Activated B cell treated with CpG ODN at 0.5 μM for 24 hours (primary cell): Measurements from ENCODE around the gene FARP1. TPM values are rescaled to one million over a fixed set of nuclear protein-coding genes. Genes with fewer than 3 reads are reported as not detected.

Experiments used
- ATAC-seq: fragments of 200-7000 bp; cut with Tn5 transposase; one replicate; pipeline ENCODE4 v1.10.0; 2021; ENCODE audit warnings: low read depth, mild to moderate bottlenecking, moderate library complexity
- CTCF ChIA-PET: fragments of 350-600 bp; sonication (Branson Sonifier 250); formaldehyde crosslinking; loops from one replicate; lab custom pipeline; 2021; ENCODE audit warnings: antibody characterized with exemption; lab: Charles Lee
- POLR2A ChIA-PET: fragments of 350-600 bp; sonication (Branson Sonifier 250); formaldehyde crosslinking; loops from one replicate; lab custom pipeline; 2021; ENCODE audit warnings: antibody characterized with exemption; lab: Charles Lee
- DNase-seq: peaks from one replicate; pipeline ENCODE4 v3.0.0; 2022
- H3K27ac Mint-ChIP-seq: one replicate; pipeline ENCODE4 v1.8.0; 2020; ENCODE audit warnings: mixed read lengths
- H3K27me3 Mint-ChIP-seq: one replicate; pipeline ENCODE4 v1.8.0; 2021; ENCODE audit warnings: mixed read lengths
- H3K36me3 Mint-ChIP-seq: one replicate; pipeline ENCODE4 v1.8.0; 2021; ENCODE audit warnings: low read depth, mixed read lengths
- H3K4me1 Mint-ChIP-seq: one replicate; pipeline ENCODE4 v1.8.0; 2021; ENCODE audit warnings: mixed read lengths
- H3K4me3 Mint-ChIP-seq: one replicate; pipeline ENCODE4 v1.8.0; 2020; ENCODE audit warnings: mild to moderate bottlenecking, mixed read lengths
- H3K9me3 Mint-ChIP-seq: one replicate; pipeline ENCODE4 v1.8.0; 2020; ENCODE audit warnings: mixed read lengths
- CTCF ChIP-seq: fragments of 200-600 bp; IDR thresholded peaks from one replicate; pipeline ENCODE4 v1.8.0; 2022; ENCODE audit warnings: antibody characterized with exemption, mild to moderate bottlenecking
- intact Hi-C: fragments of 100-400 bp; cut with micrococcal nuclease; formaldehyde crosslinking; loops from one replicate; pipeline ENCODE4 v1.15.1; 2024
- total RNA-seq: library from RNA; stranded (reverse); gene quantifications from 2 replicates; pipeline ENCODE4 v1.2.3, GENCODE V29; 2022

The FARP1 gene
- total RNA-seq, 1 donor from 2014 or later = 2.1 TPM

DNA sequence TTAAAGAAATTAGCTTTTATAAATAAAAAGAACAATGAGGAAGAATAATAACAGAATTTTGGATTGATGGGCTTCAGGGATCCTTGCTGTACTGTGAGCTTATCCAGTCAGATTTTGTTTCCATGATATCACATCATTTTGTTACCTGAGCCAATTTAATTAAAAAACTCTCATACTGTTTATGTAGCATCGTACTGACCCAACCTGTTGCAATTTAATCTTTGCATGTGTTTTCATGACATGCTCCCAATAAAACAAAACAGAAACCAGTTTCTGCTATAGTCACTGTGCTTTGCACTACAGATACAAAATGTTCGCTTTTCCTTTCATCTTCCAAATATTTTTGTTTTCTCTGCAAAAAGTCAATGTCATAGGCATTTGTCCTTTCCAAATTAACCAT, 143.9 kb downstream of the FARP1 start:
- Mint-ChIP-seq H3K36me3 (no peaks in the 10 kb centered on the region), H3K4me1 (no peaks in the 10 kb centered on the region), H3K4me3 (no peak overlapping the region), H3K27ac (no peak overlapping the region), H3K27me3 (no peaks in the 10 kb centered on the region), H3K9me3 (no peaks in the 10 kb centered on the region)
- intact Hi-C loops = no loop called here
- CTCF ChIA-PET = no interaction called here
- POLR2A ChIA-PET = no interaction called here
- ATAC-seq = no peak
- TF ChIP-seq CTCF = no peak
- no peak for DNase-seq

- DNase-seq = no peak
- no peak overlapping the region for H3K4me3 Mint-ChIP-seq
- no peaks in the 10 kb centered on the region for H3K9me3 Mint-ChIP-seq
- H3K27ac Mint-ChIP-seq = no peak overlapping the region
- TF ChIP-seq CTCF = no peak
- intact Hi-C loops = no loop called here
- H3K27me3 Mint-ChIP-seq = peaks cover 4% of the 10 kb centered on the region
- H3K4me1 Mint-ChIP-seq = no peaks in the 10 kb centered on the region
- ATAC-seq = no peak
- ChIA-PET CTCF (no interaction called here), POLR2A (interaction anchor here (0.6 kb wide), 1 partner anchor 8 kb away, joined by 4 read pairs; no protein-coding TSS in a partner anchor)
- no peaks in the 10 kb centered on the region for H3K36me3 Mint-ChIP-seq
Observed at GRCh38 chr13:98288211-98288610, 145.3 kb downstream of the FARP1 start.

GRCh38 chr13:98289339-98289945, 146.5 kb downstream of the FARP1 start:
- H3K27ac Mint-ChIP-seq = no peak overlapping the region
- no peaks in the 10 kb centered on the region for H3K36me3 Mint-ChIP-seq
- H3K4me3 Mint-ChIP-seq = no peak overlapping the region
- no peaks in the 10 kb centered on the region for H3K9me3 Mint-ChIP-seq
- H3K4me1 Mint-ChIP-seq = no peaks in the 10 kb centered on the region
- H3K27me3 Mint-ChIP-seq = peaks cover 4% of the 10 kb centered on the region
- no peak for TF ChIP-seq CTCF
- POLR2A ChIA-PET = no interaction called here
- CTCF ChIA-PET = no interaction called here
- no peak for DNase-seq
- intact Hi-C loops = no loop called here
- no peak for ATAC-seq

DNA sequence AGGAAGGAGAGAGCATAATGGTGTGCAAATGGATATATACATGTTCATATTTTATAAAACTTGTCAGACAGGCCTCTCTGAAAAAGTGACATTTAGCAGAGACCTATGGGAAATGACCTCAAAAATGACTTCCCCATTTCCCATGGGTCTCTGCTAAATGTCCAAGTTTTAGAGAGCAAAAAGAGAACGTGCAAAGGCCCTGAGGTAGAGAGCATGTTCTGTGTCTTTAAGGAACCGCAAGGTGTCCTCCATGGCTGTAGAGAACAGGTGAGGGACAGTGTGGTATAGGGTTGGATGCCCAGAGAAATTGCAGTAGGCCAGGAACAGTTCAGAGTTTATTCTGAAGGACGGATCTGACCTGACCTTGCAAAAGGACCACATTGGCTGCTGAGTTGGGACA, 147.4 kb downstream of the FARP1 start:
- H3K27me3 Mint-ChIP-seq = peaks cover 4% of the 10 kb centered on the region
- H3K4me3 Mint-ChIP-seq = no peak overlapping the region
- ChIA-PET POLR2A (no interaction called here), CTCF (no interaction called here)
- no peak for ATAC-seq
- no peaks in the 10 kb centered on the region for H3K4me1 Mint-ChIP-seq
- intact Hi-C loops = no loop called here
- no peak for TF ChIP-seq CTCF
- H3K27ac Mint-ChIP-seq = no peak overlapping the region
- H3K9me3 Mint-ChIP-seq = no peaks in the 10 kb centered on the region
- H3K36me3 Mint-ChIP-seq = no peaks in the 10 kb centered on the region
- DNase-seq = no peak

DNA sequence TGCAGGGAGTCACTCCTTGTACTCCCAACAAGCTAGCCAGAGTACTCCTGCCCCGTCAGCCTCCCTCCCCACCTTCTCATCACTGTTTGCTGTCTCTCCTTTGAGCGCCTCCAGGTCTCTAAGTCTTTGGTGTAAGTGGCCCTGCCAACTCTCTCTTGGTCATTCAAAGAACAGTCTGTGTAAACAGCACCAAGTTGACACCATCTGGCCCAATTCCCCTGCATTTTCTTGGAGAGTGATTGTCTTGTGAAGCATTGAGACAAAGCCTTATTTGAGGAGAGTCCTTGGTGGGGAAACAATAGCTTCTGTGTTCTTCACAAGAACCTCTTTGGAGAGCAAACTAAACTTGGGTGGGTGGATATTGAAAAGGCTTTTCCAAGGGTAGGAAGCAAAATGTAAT, 148.8 kb downstream of the FARP1 start:
- peaks cover 4% of the 10 kb centered on the region for H3K27me3 Mint-ChIP-seq
- ChIA-PET POLR2A (no interaction called here), CTCF (no interaction called here)
- H3K27ac Mint-ChIP-seq = no peak overlapping the region
- intact Hi-C loops = no loop called here
- DNase-seq (no peak), ATAC-seq (no peak)
- H3K36me3 Mint-ChIP-seq = no peaks in the 10 kb centered on the region
- no peak overlapping the region for H3K4me3 Mint-ChIP-seq
- TF ChIP-seq CTCF = no peak
- no peaks in the 10 kb centered on the region for H3K9me3 Mint-ChIP-seq
- H3K4me1 Mint-ChIP-seq = no peaks in the 10 kb centered on the region
